Gastroesophageal sphincter (tissue), 4 donors: ENCODE data around the gene PRR15L. TPM values are rescaled to one million over a fixed set of nuclear protein-coding genes. Genes with fewer than 3 reads are reported as not detected.

Experiments used
- ATAC-seq: fragments of 150-250 bp; one replicate; pipeline ENCODE4 v1.9.1; 2016; ENCODE audit warnings: mild to moderate bottlenecking, moderate library complexity
- H3K27ac ChIP-seq, 4 donors: fragments of 200-600 bp; sonication (generic) in 3 of 4; 1 replicate in 3 of 4; 2 replicates in 1 of 4; pipeline ENCODE4 v1.5.1; 2016 to 2019
- H3K27me3 ChIP-seq: fragments of 200-600 bp; sonication (generic); one replicate; pipeline ENCODE4 v1.5.1; 2019
- H3K36me3 ChIP-seq, 2 donors: fragments of 200-600 bp; sonication (generic); one replicate each; pipeline ENCODE4 v1.5.1; 2019; ENCODE audit warnings: control low read depth in 1 of 2
- H3K4me1 ChIP-seq, 3 donors: fragments of 200-600 bp; sonication (generic); 1 replicate in 2 of 3; 2 replicates in 1 of 3; pipeline ENCODE4 v1.5.1; 2016 to 2019; ENCODE audit warnings: control low read depth in 2 of 3
- H3K4me3 ChIP-seq, 2 donors: fragments of 200-600 bp; sonication (generic); one replicate each; pipeline ENCODE4 v1.5.1; 2019; ENCODE audit warnings: mild to moderate bottlenecking in 1 of 2, moderate library complexity in 1 of 2
- H3K9me3 ChIP-seq, 3 donors: fragments of 200-600 bp; sonication (generic); one replicate each; pipeline ENCODE4 v1.5.1; 2017 to 2019; ENCODE audit warnings: control low read depth in 2 of 3
- EP300 ChIP-seq: sonication (generic); formaldehyde crosslinking; IDR thresholded peaks from one replicate; pipeline ENCODE4 v1.6.1; 2017; ENCODE audit warnings: antibody characterized with exemption, mild to moderate bottlenecking
- POLR2A ChIP-seq, 2 donors: fragments of 450-650 bp; IDR thresholded peaks; one replicate each; pipeline ENCODE4 v1.6.1; 2017; ENCODE audit warnings: antibody characterized with exemption in 2 of 2, mild to moderate bottlenecking in 2 of 2, moderate library complexity in 1 of 2
- POLR2AphosphoS5 ChIP-seq: sonication (generic); formaldehyde crosslinking; IDR thresholded peaks from one replicate; pipeline ENCODE4 v1.6.1; 2017; ENCODE audit warnings: antibody characterized with exemption
- whole genome bisulfite sequencing, 2 donors: methylation state at CpG; one replicate each; pipeline ENCODE4 v1.1.5; 2018; ENCODE audit warnings: low coverage in 1 of 2; 5-methylcytosine and 5-hydroxymethylcytosine counted together
- total RNA-seq, 4 donors: library from RNA; depleted of rRNA; stranded (reverse); fragments of >200 nt; gene quantifications; one replicate each; pipeline ENCODE4 v1.1.0, GENCODE V29; 2016
- TF ChIP-seq, protein P1 (sequence below), 4 experiments: fragments of 200-600 bp in 2 of 4; fragments of 450-650 bp in 2 of 4; sonication (generic) in 1 of 4; IDR thresholded peaks; one replicate each; pipeline ENCODE4 v1.5.1; 2017 to 2019; ENCODE audit warnings: antibody characterized with exemption in 4 of 4, mild to moderate bottlenecking in 2 of 4, moderate library complexity in 2 of 4

Gene PRR15L
- total RNA-seq, 4 donors from 2014 or later, result 0.19 to 3.5 TPM; not detected in 2

- no peak overlapping the region for H3K4me3 ChIP-seq
- H3K36me3 ChIP-seq, result peaks cover 0 to 39% of the 10 kb centered on the region in 2 donors
- TF ChIP-seq POLR2A (IDR thresholded peaks at IDR 0.05) (no peak), EP300 (no peak), POLR2AphosphoS5 (no peak)
- TF ChIP-seq, protein P1, sequence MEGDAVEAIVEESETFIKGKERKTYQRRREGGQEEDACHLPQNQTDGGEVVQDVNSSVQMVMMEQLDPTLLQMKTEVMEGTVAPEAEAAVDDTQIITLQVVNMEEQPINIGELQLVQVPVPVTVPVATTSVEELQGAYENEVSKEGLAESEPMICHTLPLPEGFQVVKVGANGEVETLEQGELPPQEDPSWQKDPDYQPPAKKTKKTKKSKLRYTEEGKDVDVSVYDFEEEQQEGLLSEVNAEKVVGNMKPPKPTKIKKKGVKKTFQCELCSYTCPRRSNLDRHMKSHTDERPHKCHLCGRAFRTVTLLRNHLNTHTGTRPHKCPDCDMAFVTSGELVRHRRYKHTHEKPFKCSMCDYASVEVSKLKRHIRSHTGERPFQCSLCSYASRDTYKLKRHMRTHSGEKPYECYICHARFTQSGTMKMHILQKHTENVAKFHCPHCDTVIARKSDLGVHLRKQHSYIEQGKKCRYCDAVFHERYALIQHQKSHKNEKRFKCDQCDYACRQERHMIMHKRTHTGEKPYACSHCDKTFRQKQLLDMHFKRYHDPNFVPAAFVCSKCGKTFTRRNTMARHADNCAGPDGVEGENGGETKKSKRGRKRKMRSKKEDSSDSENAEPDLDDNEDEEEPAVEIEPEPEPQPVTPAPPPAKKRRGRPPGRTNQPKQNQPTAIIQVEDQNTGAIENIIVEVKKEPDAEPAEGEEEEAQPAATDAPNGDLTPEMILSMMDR (IDR thresholded peaks at IDR 0.05), result no peak
- H3K4me1 ChIP-seq, result peaks cover 0 to 16% (median 0%) of the 10 kb centered on the region in 3 donors
- H3K9me3 ChIP-seq, result no peaks in the 10 kb centered on the region
- 85 to 94% methylated on average over 3 of the region's 4 CpGs for WGBS, 2 donors
- no peak for ATAC-seq
- no peaks in the 10 kb centered on the region for H3K27me3 ChIP-seq
- H3K27ac ChIP-seq, result no peak overlapping the region
These were observed 25.8 kb downstream of the PRR15L start for GRCh38 chr17:47931848-47932247.

- TF ChIP-seq EP300 (no peak), POLR2AphosphoS5 (no peak), POLR2A (IDR thresholded peaks at IDR 0.05) (no peak)
- TF ChIP-seq, protein P1 (IDR thresholded peaks at IDR 0.05), result no peak
- ATAC-seq, result peak; percentile 44
- H3K27me3 ChIP-seq, result no peaks in the 10 kb centered on the region
- no peaks in the 10 kb centered on the region for H3K9me3 ChIP-seq
- H3K4me3 ChIP-seq, result no peak overlapping the region
- peaks cover 0 to 64% of the 10 kb centered on the region in 2 donors for H3K36me3 ChIP-seq
- H3K27ac ChIP-seq, result peak overlapping the region in 2 of 4 donors; percentile 22 to 41
- 57 to 92% methylated on average over 2 to 4 of the region's 10 CpGs for WGBS, 2 donors
- H3K4me1 ChIP-seq, result peaks cover 0 to 16% (median 0%) of the 10 kb centered on the region in 3 donors
These were observed 28.3 kb downstream of the PRR15L start for GRCh38 chr17:47929218-47930000.

- H3K36me3 ChIP-seq, result peaks cover 0 to 73% of the 10 kb centered on the region in 2 donors
- TF ChIP-seq POLR2AphosphoS5, result no peak
- TF ChIP-seq, protein P1 (IDR thresholded peaks at IDR 0.05), result no peak
- TF ChIP-seq EP300, result no peak
- no peak for TF ChIP-seq POLR2A (IDR thresholded peaks at IDR 0.05)
- no peak for ATAC-seq
- H3K27me3 ChIP-seq, result no peaks in the 10 kb centered on the region
- no peaks in the 10 kb centered on the region for H3K9me3 ChIP-seq
- H3K4me3 ChIP-seq, result no peak overlapping the region
- WGBS, 2 donors, result 57 to 70% methylated on average over 2 of the region's 2 CpGs
- H3K4me1 ChIP-seq, result peaks cover 0 to 16% (median 0%) of the 10 kb centered on the region in 3 donors
- no peak overlapping the region for H3K27ac ChIP-seq
These were observed 29.3 kb downstream of the PRR15L start for GRCh38 chr17:47928415-47928814.

- TF ChIP-seq POLR2A (IDR thresholded peaks at IDR 0.05) (no peak), EP300 (no peak), POLR2AphosphoS5 (no peak)
- TF ChIP-seq, protein P1 (IDR thresholded peaks at IDR 0.05), result no peak
- no peak overlapping the region for H3K4me3 ChIP-seq
- peaks cover 0 to 16% (median 0%) of the 10 kb centered on the region in 3 donors for H3K4me1 ChIP-seq
- no peak for ATAC-seq
- H3K27me3 ChIP-seq, result no peaks in the 10 kb centered on the region
- WGBS, 2 donors, result 40 to 86% methylated on average over 1 to 10 of the region's 20 CpGs
- peaks cover 0 to 79% of the 10 kb centered on the region in 2 donors for H3K36me3 ChIP-seq
- no peaks in the 10 kb centered on the region for H3K9me3 ChIP-seq
- no peak overlapping the region for H3K27ac ChIP-seq
These were observed 29.8 kb downstream of the PRR15L start for GRCh38 chr17:47927821-47928400.

- H3K27me3 ChIP-seq, result no peaks in the 10 kb centered on the region
- no peak for ATAC-seq
- H3K27ac ChIP-seq, result no peak overlapping the region
- WGBS, 2 donors, result 83 to 84% methylated on average over 1 to 2 of the region's 3 CpGs
- TF ChIP-seq, protein P1 (IDR thresholded peaks at IDR 0.05), result no peak
- no peak for TF ChIP-seq POLR2AphosphoS5
- no peak for TF ChIP-seq POLR2A (IDR thresholded peaks at IDR 0.05)
- no peak for TF ChIP-seq EP300
- H3K4me3 ChIP-seq, result no peak overlapping the region
- H3K4me1 ChIP-seq, result peaks cover 0 to 16% (median 0%) of the 10 kb centered on the region in 3 donors
- H3K9me3 ChIP-seq, result no peaks in the 10 kb centered on the region
- peaks cover 0 to 85% of the 10 kb centered on the region in 2 donors for H3K36me3 ChIP-seq
These were observed 32.0 kb downstream of the PRR15L start for GRCh38 chr17:47925678-47925988.
